Fibroblast of villous mesenchyme (primary cell): ENCODE results near the gene FMC1. TPM values are rescaled to one million over a fixed set of nuclear protein-coding genes. Genes with fewer than 3 reads are reported as not detected.
"Not testable (repeated sequence)": the region's sequence is repeated elsewhere in the genome, so short reads cannot be mapped to it uniquely, and the experiment has no call there.

Source experiments
- DNase-seq: peaks from one replicate; pipeline ENCODE4 v3.0.0-alpha.2; 2010; ENCODE audit warnings: low read depth
- H3K4me3 ChIP-seq: 2 replicates; pipeline ENCODE4 v1.5.1; 2011; ENCODE audit warnings: low read depth, mild to moderate bottlenecking, low read length
- total RNA-seq: library from RNA; depleted of rRNA; stranded (reverse); fragments of >200 nt; gene quantifications from 2 replicates; pipeline ENCODE4 v1.2.3, GENCODE V29; 2012
- TF ChIP-seq, protein P1 (sequence below): IDR thresholded peaks from 2 replicates; pipeline ENCODE4 v1.5.1; 2012; ENCODE audit warnings: low read depth, mild to moderate bottlenecking, low read length; ENCODE audit not compliant: insufficient read depth

The FMC1 gene
- total RNA-seq, 1 donor = 13.4 TPM

DNA sequence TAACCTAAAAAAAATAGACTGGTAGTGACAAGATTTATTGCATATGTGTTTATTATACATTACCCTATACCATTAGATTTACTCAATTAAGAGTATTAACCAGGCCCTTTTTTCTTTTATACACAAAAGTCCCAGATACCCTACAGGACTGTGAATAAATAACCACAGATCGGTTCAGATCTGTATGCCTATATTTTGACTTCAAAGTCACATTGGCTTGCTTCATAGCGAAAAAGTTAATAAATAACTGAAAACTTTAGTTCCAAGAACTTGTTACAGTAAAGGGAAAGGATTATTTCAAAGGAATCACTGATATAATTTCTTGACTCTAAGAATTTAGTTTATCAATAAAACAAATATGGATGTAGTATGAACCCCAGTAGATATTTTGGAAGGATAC lies 41.8 kb upstream of the FMC1 start:
- no peak for DNase-seq
- TF ChIP-seq, protein P1, sequence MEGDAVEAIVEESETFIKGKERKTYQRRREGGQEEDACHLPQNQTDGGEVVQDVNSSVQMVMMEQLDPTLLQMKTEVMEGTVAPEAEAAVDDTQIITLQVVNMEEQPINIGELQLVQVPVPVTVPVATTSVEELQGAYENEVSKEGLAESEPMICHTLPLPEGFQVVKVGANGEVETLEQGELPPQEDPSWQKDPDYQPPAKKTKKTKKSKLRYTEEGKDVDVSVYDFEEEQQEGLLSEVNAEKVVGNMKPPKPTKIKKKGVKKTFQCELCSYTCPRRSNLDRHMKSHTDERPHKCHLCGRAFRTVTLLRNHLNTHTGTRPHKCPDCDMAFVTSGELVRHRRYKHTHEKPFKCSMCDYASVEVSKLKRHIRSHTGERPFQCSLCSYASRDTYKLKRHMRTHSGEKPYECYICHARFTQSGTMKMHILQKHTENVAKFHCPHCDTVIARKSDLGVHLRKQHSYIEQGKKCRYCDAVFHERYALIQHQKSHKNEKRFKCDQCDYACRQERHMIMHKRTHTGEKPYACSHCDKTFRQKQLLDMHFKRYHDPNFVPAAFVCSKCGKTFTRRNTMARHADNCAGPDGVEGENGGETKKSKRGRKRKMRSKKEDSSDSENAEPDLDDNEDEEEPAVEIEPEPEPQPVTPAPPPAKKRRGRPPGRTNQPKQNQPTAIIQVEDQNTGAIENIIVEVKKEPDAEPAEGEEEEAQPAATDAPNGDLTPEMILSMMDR = no peak
- H3K4me3 ChIP-seq = no peak overlapping the region

DNA sequence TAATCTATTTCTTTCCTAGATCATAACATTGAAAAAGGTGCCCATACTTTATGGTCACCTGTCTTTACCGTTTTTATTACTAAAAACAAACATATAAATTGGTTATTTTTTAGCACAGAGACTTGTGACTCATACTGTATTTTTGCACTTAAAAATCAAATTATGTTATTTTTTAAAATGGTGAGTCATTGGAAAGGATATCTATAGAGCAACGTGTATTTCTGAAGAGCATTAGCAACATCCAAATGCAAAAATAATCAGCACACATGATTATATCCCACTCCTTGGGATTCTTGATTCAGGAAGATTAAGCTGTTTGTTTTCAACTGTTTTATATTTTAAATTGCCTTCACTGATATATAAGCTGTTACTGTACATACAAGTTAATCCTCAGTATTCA lies 40.7 kb upstream of the FMC1 start:
- TF ChIP-seq, protein P1 = no peak
- DNase-seq = no peak

DNA sequence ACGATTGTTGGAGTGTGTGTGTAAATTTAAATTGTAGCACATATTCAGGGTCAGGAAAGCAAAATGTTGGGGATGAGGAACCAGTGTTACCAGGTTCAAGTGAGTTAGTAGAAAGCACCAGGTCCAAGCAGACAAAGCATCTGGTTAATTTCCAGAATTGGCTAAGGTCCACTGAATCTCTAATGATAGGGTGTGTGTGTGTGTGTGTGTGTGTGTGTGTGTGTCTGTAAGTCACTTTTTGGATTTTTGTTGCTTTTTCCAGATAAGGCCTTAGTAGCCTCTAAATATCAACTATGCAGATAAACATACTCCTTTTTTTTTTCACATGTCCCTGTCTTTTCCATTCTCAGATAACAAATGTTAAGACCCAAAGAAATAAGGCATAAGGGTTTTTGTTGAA lies 36.6 kb upstream of the FMC1 start:
- TF ChIP-seq, protein P1 = no peak
- no peak overlapping the region for H3K4me3 ChIP-seq
- peak; percentile 4 for DNase-seq

More for the DNA sequence above, 40.7 kb upstream of the FMC1 start:
- no peak overlapping the region for H3K4me3 ChIP-seq

DNA sequence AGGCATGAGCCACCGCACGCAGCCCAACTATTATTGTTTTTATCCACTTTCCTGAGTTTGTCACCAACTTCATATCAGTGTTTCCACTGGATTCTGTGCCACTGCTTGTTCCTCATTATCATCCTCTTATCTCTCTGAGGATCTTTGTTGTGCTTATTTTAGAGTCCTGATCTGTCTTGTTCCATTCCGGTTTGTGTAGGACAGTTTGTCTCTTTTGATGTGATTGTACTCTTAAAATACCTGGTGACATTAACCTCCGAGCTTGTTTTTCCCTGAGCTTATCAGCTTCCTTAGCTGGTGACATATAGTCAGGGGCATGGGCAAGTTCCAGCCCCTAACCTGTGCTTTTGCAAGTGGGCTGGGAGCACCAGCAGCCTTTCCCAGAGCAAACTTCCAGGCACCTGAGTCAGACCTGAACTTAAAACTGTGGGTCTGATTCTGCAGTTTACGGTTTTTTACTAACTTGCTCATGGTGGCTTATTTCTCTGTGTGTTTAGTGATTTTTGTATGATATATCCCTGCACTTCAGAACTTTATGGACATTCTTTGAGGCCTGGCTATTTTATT lies 23.1 kb upstream of the FMC1 start:
- H3K4me3 ChIP-seq = no peak overlapping the region
- TF ChIP-seq, protein P1 = no peak
- DNase-seq = no peak

DNA sequence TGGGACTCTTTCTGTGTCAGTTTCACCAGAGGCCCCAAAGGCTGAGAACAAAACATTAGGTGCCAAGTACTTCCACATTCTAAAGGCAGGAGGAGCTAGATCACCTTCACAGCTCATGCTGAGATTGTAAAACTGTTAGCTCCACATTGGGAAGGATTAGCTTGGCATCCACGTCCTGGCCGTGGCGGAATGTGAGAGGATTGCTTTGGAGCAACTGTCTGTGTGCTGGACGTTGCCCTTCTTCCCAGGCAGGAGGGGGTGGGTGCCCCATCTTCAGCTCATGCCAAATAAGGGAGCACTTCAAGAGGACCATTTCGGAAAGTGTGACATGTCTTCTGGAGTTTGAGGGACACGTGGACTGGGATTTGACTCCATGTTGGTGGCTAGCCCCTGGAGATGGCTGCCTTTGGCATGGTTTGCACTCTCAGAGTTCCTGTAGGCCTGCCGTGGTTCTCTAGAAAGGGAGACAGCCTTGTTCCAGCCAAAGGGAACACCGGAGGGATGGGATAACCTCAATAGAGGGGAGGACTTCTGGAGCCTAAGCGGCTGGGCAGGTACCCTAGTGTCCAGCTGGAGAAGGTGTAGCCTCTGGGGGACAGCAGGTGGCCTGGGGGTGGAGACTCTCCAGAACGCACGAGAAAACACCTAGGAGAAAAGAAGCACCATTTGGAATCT lies 19.9 kb upstream of the FMC1 start:
- TF ChIP-seq, protein P1 = peak; percentile 63
- peak; percentile 52 for DNase-seq
- no peak overlapping the region for H3K4me3 ChIP-seq

DNA sequence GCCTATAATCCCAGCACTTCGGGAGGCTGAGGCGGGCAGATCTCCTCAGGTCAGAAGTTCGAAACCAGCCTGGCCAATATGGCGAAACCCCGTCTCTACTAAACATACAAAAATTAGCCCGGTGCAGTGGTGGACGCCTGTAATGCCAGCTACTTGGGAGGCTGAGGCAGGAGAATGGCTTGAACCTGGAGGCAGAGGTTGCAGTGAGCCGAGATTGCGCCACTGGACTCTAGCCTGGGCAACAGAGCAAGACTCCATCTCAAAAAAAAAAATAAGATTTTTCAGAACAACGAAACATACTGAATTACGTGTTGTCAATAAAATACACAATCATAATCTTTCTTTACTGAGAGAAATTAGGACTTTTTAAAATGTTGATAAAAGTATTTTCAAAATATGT lies 16.4 kb upstream of the FMC1 start:
- not testable (repeated sequence) for DNase-seq, H3K4me3 ChIP-seq

DNA sequence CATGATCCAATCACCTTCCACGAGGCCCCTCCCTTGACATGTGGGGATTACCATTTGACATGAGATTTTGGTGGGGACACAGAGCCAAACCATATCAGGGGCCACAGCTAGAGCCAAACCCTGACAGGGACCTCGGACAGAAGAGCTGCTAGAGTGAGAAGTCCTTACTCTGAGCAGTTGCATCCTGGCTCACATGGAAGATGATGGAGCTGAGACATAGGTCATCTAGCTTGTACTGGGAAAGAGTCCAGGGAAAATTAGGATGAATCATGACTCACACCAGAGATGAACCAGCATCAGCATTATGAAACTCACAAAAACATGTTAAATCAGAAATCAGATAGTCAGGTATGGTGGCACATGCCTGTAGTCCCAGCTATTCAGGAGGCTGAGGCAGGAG lies 12.8 kb upstream of the FMC1 start:
- DNase-seq = peak; percentile 76
- TF ChIP-seq, protein P1 = no peak
- no peak overlapping the region for H3K4me3 ChIP-seq
